GM03348 (cell line): Measurements from ENCODE around the gene CACNA1D.
A peak's percentile ranks its signal among the peaks of the same experiment; 100 is the strongest.
"Not testable (repeated sequence)": the region's sequence is repeated elsewhere in the genome, so short reads cannot be mapped to it uniquely, and the experiment has no call there.

Source experiments
- DNase-seq: peaks from one replicate; pipeline ENCODE4 v3.0.0; 2012; ENCODE audit warnings: low spot score

The CACNA1D gene

GRCh38 chr3:53493963-53494791, at the start of gene CACNA1D:
Gene CACNA1D (plus strand): TSS chr3:53494611. CDS start chr3:53495167, 556 bp downstream.
- peak; percentile 62 for DNase-seq

GRCh38 chr3:53457068-53457467, 37.3 kb upstream of the CACNA1D start:
- no peak for DNase-seq

- DNase-seq: no peak
Measured at GRCh38 chr3:53460326-53460725, 34.1 kb upstream of the CACNA1D start.

- no peak for DNase-seq
Measured at GRCh38 chr3:53464424-53464823, 30.0 kb upstream of the CACNA1D start.

GRCh38 chr3:53469758-53470157, 24.7 kb upstream of the CACNA1D start:
- DNase-seq: not testable (repeated sequence)

GRCh38 chr3:53473422-53473821, 21.0 kb upstream of the CACNA1D start:
- no peak for DNase-seq

GRCh38 chr3:53476372-53476771, 18.0 kb upstream of the CACNA1D start:
- DNase-seq: not testable (repeated sequence)

- DNase-seq: not testable (repeated sequence)
Measured at GRCh38 chr3:53477689-53478088, 16.7 kb upstream of the CACNA1D start.

- no peak for DNase-seq
Measured at GRCh38 chr3:53478166-53478830, 16.1 kb upstream of the CACNA1D start.

GRCh38 chr3:53478921-53479664, 15.3 kb upstream of the CACNA1D start:
- no peak for DNase-seq

- DNase-seq: no peak
Measured at GRCh38 chr3:53482227-53482626, 12.2 kb upstream of the CACNA1D start.

GRCh38 chr3:53483821-53484220, 10.6 kb upstream of the CACNA1D start:
- no peak for DNase-seq

GRCh38 chr3:53484984-53485383, 9.4 kb upstream of the CACNA1D start:
- DNase-seq: no peak

GRCh38 chr3:53485675-53486403, 8.6 kb upstream of the CACNA1D start:
- DNase-seq: no peak

- no peak for DNase-seq
Measured at GRCh38 chr3:53486961-53487654, 7.3 kb upstream of the CACNA1D start.

GRCh38 chr3:53489386-53489785, 5.0 kb upstream of the CACNA1D start:
- no peak for DNase-seq

- no peak for DNase-seq
Measured at GRCh38 chr3:53489787-53490458, 4.5 kb upstream of the CACNA1D start.

- DNase-seq: no peak
Measured at GRCh38 chr3:53490459-53490968, 3.9 kb upstream of the CACNA1D start.

GRCh38 chr3:53491276-53491675, 3.1 kb upstream of the CACNA1D start:
- no peak for DNase-seq

- DNase-seq: no peak
Measured at GRCh38 chr3:53493595-53493962, 832 bp upstream of the CACNA1D start.

GRCh38 chr3:53495146-53495519, 722 bp downstream of the CACNA1D start:
- no peak for DNase-seq
